HG03571 (cell line): ENCODE data around the gene CCDC149.

ENCODE experiments used
- ATAC-seq: cut with Tn5 transposase; IDR thresholded peaks from one replicate; pipeline ENCODE4 v1.9.1; 2021; ENCODE audit not compliant: unreplicated experiment

The CCDC149 gene

GRCh38 chr4:24912252-24913118 lies at the start of gene CCDC149:
Gene CCDC149 (minus strand): TSS chr4:24913042. CDS start chr4:24912864, 178 bp downstream.
- ATAC-seq, result no peak

GRCh38 chr4:24957886-24958285 lies 45.0 kb upstream of the CCDC149 start:
- no peak for ATAC-seq

- no peak for ATAC-seq
Measured at GRCh38 chr4:24956763-24957162, 43.9 kb upstream of the CCDC149 start.

- ATAC-seq, result no peak
Measured at GRCh38 chr4:24956091-24956490, 43.2 kb upstream of the CCDC149 start.

GRCh38 chr4:24952667-24953066 lies 39.8 kb upstream of the CCDC149 start:
- no peak for ATAC-seq

GRCh38 chr4:24949970-24950369 lies 37.1 kb upstream of the CCDC149 start:
- no peak for ATAC-seq

GRCh38 chr4:24937917-24938281 lies 25.1 kb upstream of the CCDC149 start:
- ATAC-seq, result no peak

GRCh38 chr4:24937176-24937916 lies 24.5 kb upstream of the CCDC149 start:
- ATAC-seq, result no peak

GRCh38 chr4:24935856-24936255 lies 23.0 kb upstream of the CCDC149 start:
- no peak for ATAC-seq

GRCh38 chr4:24934311-24934710 lies 21.5 kb upstream of the CCDC149 start:
- no peak for ATAC-seq

GRCh38 chr4:24933684-24934275 lies 20.9 kb upstream of the CCDC149 start:
- ATAC-seq, result no peak

GRCh38 chr4:24932515-24933225 lies 19.8 kb upstream of the CCDC149 start:
- ATAC-seq, result no peak

- no peak for ATAC-seq
Measured at GRCh38 chr4:24930151-24930550, 17.3 kb upstream of the CCDC149 start.

GRCh38 chr4:24928708-24929107 lies 15.9 kb upstream of the CCDC149 start:
- no peak for ATAC-seq

- ATAC-seq, result no peak
Measured at GRCh38 chr4:24927049-24927448, 14.2 kb upstream of the CCDC149 start.

- no peak for ATAC-seq
Measured at GRCh38 chr4:24924309-24924781, 11.5 kb upstream of the CCDC149 start.

- no peak for ATAC-seq
Measured at GRCh38 chr4:24923550-24923949, 10.7 kb upstream of the CCDC149 start.

GRCh38 chr4:24923002-24923401 lies 10.2 kb upstream of the CCDC149 start:
- ATAC-seq, result no peak

- ATAC-seq, result no peak
Measured at GRCh38 chr4:24922416-24922815, 9.6 kb upstream of the CCDC149 start.

- no peak for ATAC-seq
Measured at GRCh38 chr4:24921491-24921890, 8.6 kb upstream of the CCDC149 start.

GRCh38 chr4:24920008-24920407 lies 7.2 kb upstream of the CCDC149 start:
- ATAC-seq, result no peak
